Bronchial epithelial cell (primary cell): ENCODE results near the gene ZNF423. TPM values are rescaled to one million over a fixed set of nuclear protein-coding genes. Genes with fewer than 3 reads are reported as not detected.
"Not testable (repeated sequence)": the region's sequence is repeated elsewhere in the genome, so short reads cannot be mapped to it uniquely, and the experiment has no call there.

ENCODE experiments used
- DNase-seq: peaks from one replicate; pipeline ENCODE4 v3.0.0-alpha.2; 2010; ENCODE audit warnings: low read depth
- FAIRE-seq: peaks from 2 replicates; lab custom pipeline; 2011; peaks lifted over from hg19 to GRCh38; lab: Jason Lieb, UNC
- H3K27me3 ChIP-seq: 2 replicates; pipeline ENCODE4 v1.5.1; 2011; ENCODE audit warnings: low read length; ENCODE audit not compliant: control insufficient read depth, insufficient read depth
- H3K36me3 ChIP-seq: 2 replicates; pipeline ENCODE4 v1.5.1; 2011; ENCODE audit warnings: low read length; ENCODE audit not compliant: control insufficient read depth, insufficient read depth
- H3K4me3 ChIP-seq: 2 replicates; pipeline ENCODE4 v1.5.1; 2011; ENCODE audit warnings: mild to moderate bottlenecking, low read depth, low read length, control low read depth
- CTCF ChIP-seq: IDR thresholded peaks from 2 replicates; pipeline ENCODE4 v1.5.1; 2011; ENCODE audit warnings: mild to moderate bottlenecking, moderate library complexity, low read length, control low read depth, inconsistent platforms; ENCODE audit not compliant: insufficient read depth, severe bottlenecking
- total RNA-seq: library from RNA; depleted of rRNA; stranded (reverse); fragments of >200 nt; gene quantifications from 2 replicates; pipeline ENCODE4 v1.2.1, GENCODE V29; 2014

The ZNF423 gene
- total RNA-seq, 1 donor from 2014 or later, result under 0.01 TPM

- Histone ChIP-seq H3K36me3 (no peaks in the 10 kb centered on the region), H3K27me3 (no peaks in the 10 kb centered on the region), H3K4me3 (no peak overlapping the region)
- DNase-seq (no peak), FAIRE-seq (no peak)
- no peak for TF ChIP-seq CTCF
Measured at GRCh38 chr16:49515016-49515565, 340.8 kb downstream of the ZNF423 start.

GRCh38 chr16:49514073-49514980 is 341.6 kb downstream of the ZNF423 start:
- FAIRE-seq, result no peak
- DNase-seq, result no peak
- Histone ChIP-seq H3K4me3 (no peak overlapping the region), H3K36me3 (no peaks in the 10 kb centered on the region), H3K27me3 (no peaks in the 10 kb centered on the region)
- TF ChIP-seq CTCF, result no peak

- no peak for FAIRE-seq
Measured at GRCh38 chr16:49513040-49513439, 342.9 kb downstream of the ZNF423 start.

GRCh38 chr16:49510654-49511305 is 345.1 kb downstream of the ZNF423 start:
- no peak for TF ChIP-seq CTCF
- DNase-seq, result no peak
- Histone ChIP-seq H3K36me3 (no peaks in the 10 kb centered on the region), H3K4me3 (no peak overlapping the region), H3K27me3 (no peaks in the 10 kb centered on the region)
- no peak for FAIRE-seq

More at GRCh38 chr16:49513040-49513439, 342.9 kb downstream of the ZNF423 start:
- no peak for TF ChIP-seq CTCF
- no peak overlapping the region for H3K4me3 ChIP-seq
- no peak for DNase-seq
- H3K36me3 ChIP-seq, result no peaks in the 10 kb centered on the region
- no peaks in the 10 kb centered on the region for H3K27me3 ChIP-seq

GRCh38 chr16:49510141-49510540 is 345.8 kb downstream of the ZNF423 start:
- DNase-seq, result no peak
- TF ChIP-seq CTCF, result no peak
- FAIRE-seq, result peak; percentile 18
- Histone ChIP-seq H3K27me3 (no peaks in the 10 kb centered on the region), H3K36me3 (no peaks in the 10 kb centered on the region), H3K4me3 (no peak overlapping the region)

GRCh38 chr16:49506058-49507013 is 349.6 kb downstream of the ZNF423 start:
- peak; percentile 47 for FAIRE-seq
- not testable (repeated sequence) for H3K27me3 ChIP-seq, H3K4me3 ChIP-seq, H3K36me3 ChIP-seq, DNase-seq
